GM13977 (cell line): Measurements from ENCODE around the gene ARHGAP29.

Experiments
- DNase-seq: peaks from one replicate; pipeline ENCODE4 v3.0.0; 2012; ENCODE audit warnings: low spot score
- CTCF ChIP-seq: IDR thresholded peaks from 2 replicates; pipeline ENCODE4 v1.5.1; 2012; ENCODE audit warnings: mild to moderate bottlenecking, control low read depth; ENCODE audit not compliant: insufficient read depth; ENCODE audit errors: extremely low read depth, missing control alignments
- in situ Hi-C: fragments of 300-500 bp; cut with MboI; formaldehyde crosslinking; loops from one replicate; pipeline ENCODE4 v1.12.0; 2022; ENCODE audit warnings: low sequenced_read_pairs, low pct_unique_long_range_greater_than_20kb, mixed read lengths, inconsistent platforms; ENCODE audit not compliant: unreplicated experiment

ARHGAP29 gene

GRCh38 chr1:94281361-94282142 is 44.2 kb upstream of the ARHGAP29 start:
- TF ChIP-seq CTCF: no peak
- DNase-seq: no peak
- in situ Hi-C loops: no loop called here

GRCh38 chr1:94280541-94280940 is 43.2 kb upstream of the ARHGAP29 start:
- TF ChIP-seq CTCF: no peak
- no peak for DNase-seq
- in situ Hi-C loops: no loop called here

- in situ Hi-C loops: no loop called here
These were observed 42.1 kb upstream of the ARHGAP29 start for GRCh38 chr1:94279462-94279861.

GRCh38 chr1:94279038-94279437 is 41.7 kb upstream of the ARHGAP29 start:
- TF ChIP-seq CTCF: no peak
- in situ Hi-C loops: no loop called here
- no peak for DNase-seq

More at GRCh38 chr1:94279462-94279861, 42.1 kb upstream of the ARHGAP29 start:
- DNase-seq: no peak
- TF ChIP-seq CTCF: no peak

- no peak for TF ChIP-seq CTCF
- in situ Hi-C loops: no loop called here
- no peak for DNase-seq
These were observed 39.6 kb upstream of the ARHGAP29 start for GRCh38 chr1:94276988-94277434.

GRCh38 chr1:94275083-94275482 is 37.7 kb upstream of the ARHGAP29 start:
- TF ChIP-seq CTCF: no peak
- DNase-seq: no peak
- in situ Hi-C loops: no loop called here
